Measurements from ENCODE around the gene TGFBR3. TPM values are rescaled to one million over a fixed set of nuclear protein-coding genes. Genes with fewer than 3 reads are reported as not detected.

TGFBR3 gene
- total and polyA plus RNA-seq, 2 of the 8 experiments (the other 6 are each of a cell fraction or from before 2014, with no cell fraction given) = 2.0 to 6.1 TPM

DNA sequence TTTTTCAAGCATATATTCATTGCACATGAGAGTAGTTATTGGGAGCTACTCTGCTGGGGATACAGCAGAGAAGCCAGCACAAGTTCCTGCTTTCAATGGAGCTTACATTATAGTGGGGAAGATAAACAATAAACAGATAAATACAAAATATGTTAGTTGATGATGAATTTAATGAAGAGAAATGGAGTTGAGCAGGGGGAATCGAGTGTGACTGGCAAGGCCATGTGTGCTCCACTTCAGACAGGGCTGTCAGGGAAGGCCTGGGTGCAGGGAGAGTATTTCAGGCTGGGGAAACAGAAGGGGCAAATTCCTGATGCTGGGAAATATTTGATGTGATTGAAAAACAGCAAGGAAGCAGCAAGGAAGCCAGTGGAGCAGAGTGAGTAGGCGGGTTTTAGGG is 42.1 kb upstream of the TGFBR3 start:
- WGBS, 2 experiments (ENCODE audit: extremely low coverage in 1 of 2, insufficient coverage in 1 of 2, insufficient read length in 1 of 2, insufficient replicate concordance in 2 of 2, low coverage in 1 of 2, low lambda C conversion rate in 2 of 2, missing lambda C conversion rate in 1 of 2) = 87% methylated on average over 2 of the region's 2 CpGs; no CpG with 5 or more reads in 1 of the 2 experiments
- Histone ChIP-seq H2BK120ac (replicated peaks; ENCODE audit: low read depth, low read length) (no peak overlapping the region), H2AK5ac (ENCODE audit: low read depth, low read length) (no peak overlapping the region), H3K27me3 (replicated peaks in 1 of 4; ENCODE audit: control insufficient read depth in 3 of 4, extremely low read depth in 1 of 4, insufficient read depth in 3 of 4, low read length in 3 of 4) (no peaks in the 10 kb centered on the region), H4K20me1 (replicated peaks in 1 of 2; ENCODE audit: control insufficient read depth in 1 of 2, insufficient read depth in 2 of 2, low read length in 2 of 2) (no peaks in the 10 kb centered on the region), H2BK20ac (ENCODE audit: low read length) (no peak overlapping the region), H3K79me2 (ENCODE audit: control insufficient read depth in 1 of 2, insufficient read depth in 2 of 2, low read length in 2 of 2) (no peaks in the 10 kb centered on the region), H2BK5ac (ENCODE audit: low read depth, low read length) (no peak overlapping the region), H2BK12ac (ENCODE audit: low read depth, low read length) (no peak overlapping the region), H3K23ac (ENCODE audit: insufficient read length) (no peak overlapping the region), H3K79me1 (ENCODE audit: low read depth, low read length) (no peaks in the 10 kb centered on the region), H3K27ac (ENCODE audit: low read depth, low read length) (no peak overlapping the region), H3K14ac (ENCODE audit: insufficient read length) (no peak overlapping the region), H3K23me2 (ENCODE audit: low read depth, low read length) (no peaks in the 10 kb centered on the region), H3K18ac (ENCODE audit: extremely low read depth, low read length) (no peak overlapping the region), H3K36me3 (ENCODE audit: control insufficient read depth in 2 of 4, insufficient read depth in 4 of 4, low read length in 3 of 4) (no peaks in the 10 kb centered on the region), H4K91ac (replicated peaks; ENCODE audit: insufficient read length, low read length) (peak overlapping the region; percentile 25), H4K8ac (ENCODE audit: extremely low read depth, insufficient read depth, low read length) (no peak overlapping the region), H3K4me1 (replicated peaks in 1 of 4; ENCODE audit: control insufficient read depth in 3 of 4, insufficient read depth in 4 of 4, low read length in 3 of 4) (no peaks in the 10 kb centered on the region), H3K4me2 (ENCODE audit: insufficient read depth in 1 of 2, low read depth in 2 of 2, low read length in 2 of 2) (no peak overlapping the region), H3K9ac (replicated peaks in 1 of 4; ENCODE audit: extremely low read depth in 1 of 4, low read depth in 3 of 4, low read length in 3 of 4) (no peak overlapping the region; a peak in 1 of 7 replicates), H3K56ac (replicated peaks; ENCODE audit: insufficient read length, low read depth, low read length) (no peak overlapping the region), H3K9me3 (ENCODE audit: insufficient read depth in 2 of 2, low read depth in 1 of 2, low read length in 1 of 2) (no peaks in the 10 kb centered on the region), H3K4ac (replicated peaks; ENCODE audit: insufficient read length, low read depth, low read length) (no peak overlapping the region), H2AFZ (ENCODE audit: low read length) (no peak overlapping the region), H4K5ac (ENCODE audit: insufficient read length, low read depth, low read length) (no peak overlapping the region), H3K4me3 (ENCODE audit: extremely low read depth in 1 of 4, insufficient read depth in 2 of 4, low read depth in 3 of 4, low read length in 4 of 4) (no peak overlapping the region), H2BK15ac (ENCODE audit: low read length) (no peak overlapping the region)
- ChIA-PET CTCF (ENCODE audit: partially characterized antibody) (interaction anchor here (0.6 to 6.1 kb wide), 32 partner anchors 9 to 649 kb away, joined by 3 to 40 read pairs (median 4); no protein-coding TSS in a partner anchor), POLR2A (ENCODE audit: partially characterized antibody) (no interaction called here)
- DNase-seq (ENCODE audit: low read depth in 1 of 2, low spot score in 2 of 2) = no peak
- no peak for FAIRE-seq
- TF ChIP-seq RXRA (IDR thresholded peaks at IDR 0.05; ENCODE audit: insufficient read depth, low read depth, low read length) = no peak
- no peak for TF ChIP-seq FOSL1 (IDR thresholded peaks at IDR 0.05; ENCODE audit: insufficient read depth, low read depth, low read length)
- TF ChIP-seq CEBPB (IDR thresholded peaks at IDR 0.05; ENCODE audit: low read depth, low read length) = no peak
- no peak for TF ChIP-seq EP300 (IDR thresholded peaks at IDR 0.05; ENCODE audit: borderline replicate concordance in 1 of 2, low read depth in 2 of 2, low read length in 2 of 2)
- no peak for TF ChIP-seq CHD2 (IDR thresholded peaks at IDR 0.05; ENCODE audit: low read length)
- no peak for TF ChIP-seq RFX5 (IDR thresholded peaks at IDR 0.05; ENCODE audit: borderline replicate concordance, low read depth, low read length)
- no peak for TF ChIP-seq MAFK (IDR thresholded peaks at IDR 0.05; ENCODE audit: low read depth, low read length)
- TF ChIP-seq, protein P1, sequence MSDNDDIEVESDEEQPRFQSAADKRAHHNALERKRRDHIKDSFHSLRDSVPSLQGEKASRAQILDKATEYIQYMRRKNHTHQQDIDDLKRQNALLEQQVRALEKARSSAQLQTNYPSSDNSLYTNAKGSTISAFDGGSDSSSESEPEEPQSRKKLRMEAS (IDR thresholded peaks at IDR 0.05) = no peak
- no peak for TF ChIP-seq SUZ12 (IDR thresholded peaks at IDR 0.05; ENCODE audit: low read length)
- TF ChIP-seq NRF1 (IDR thresholded peaks at IDR 0.05; ENCODE audit: low read depth, low read length) = no peak
- no peak for TF ChIP-seq HDAC2 (IDR thresholded peaks at IDR 0.05; ENCODE audit: borderline replicate concordance in 1 of 2, low read depth in 2 of 2, low read length in 2 of 2)
- TF ChIP-seq TBP (IDR thresholded peaks at IDR 0.05; ENCODE audit: low read depth, low read length) = no peak
- no peak for TF ChIP-seq NANOG (IDR thresholded peaks at IDR 0.05; ENCODE audit: insufficient read depth, low read depth, low read length, poor library complexity, severe bottlenecking)
- no peak for TF ChIP-seq BCL11A (IDR thresholded peaks at IDR 0.05; ENCODE audit: low read depth in 2 of 2, low read length in 2 of 2)
- TF ChIP-seq SP4 (IDR thresholded peaks at IDR 0.05; ENCODE audit: low read length) = no peak

Data from H1 (cell line).